NCI-H187 treated with DMSO at 0.1 percent for 48 hours (cell line): ENCODE measurements around the gene CD37.
A peak's percentile ranks its signal among the peaks of the same experiment; 100 is the strongest.
"Not testable (repeated sequence)": the region's sequence is repeated elsewhere in the genome, so short reads cannot be mapped to it uniquely, and the experiment has no call there.

Source experiments
- DNase-seq: peaks from one replicate; lab custom pipeline; 2025; lab: John Stamatoyannopoulos, UW

Gene CD37

GRCh38 chr19:49328741-49329140, 6.5 kb upstream of the CD37 start:
- DNase-seq = no peak

DNA sequence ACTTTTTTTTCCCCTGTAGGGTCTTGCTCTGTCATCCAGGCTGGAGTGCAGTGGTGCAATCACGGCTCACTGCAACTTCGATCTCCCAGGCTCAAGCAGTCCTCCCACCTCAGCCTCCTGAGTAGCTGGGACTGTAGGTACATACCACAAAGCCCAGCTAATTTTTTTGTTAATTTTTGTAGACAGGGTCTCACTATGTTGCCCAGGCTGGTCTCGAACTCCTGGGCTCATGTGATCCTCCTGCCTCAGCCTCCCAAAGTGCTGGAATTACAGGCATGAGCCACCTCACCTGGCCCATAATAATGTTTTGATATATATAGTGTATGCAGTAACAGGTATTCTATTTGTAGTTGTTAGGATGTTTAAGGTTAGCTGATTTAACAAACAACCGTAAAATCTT, 4.0 kb upstream of the CD37 start:
- not testable (repeated sequence) for DNase-seq

GRCh38 chr19:49331616-49332055, 3.6 kb upstream of the CD37 start:
- DNase-seq = no peak

GRCh38 chr19:49332691-49333417, 2.4 kb upstream of the CD37 start:
- not testable (repeated sequence) for DNase-seq

GRCh38 chr19:49333418-49333805, 1.8 kb upstream of the CD37 start:
- no peak for DNase-seq

GRCh38 chr19:49333811-49334288, 1.4 kb upstream of the CD37 start:
- DNase-seq = no peak

DNA sequence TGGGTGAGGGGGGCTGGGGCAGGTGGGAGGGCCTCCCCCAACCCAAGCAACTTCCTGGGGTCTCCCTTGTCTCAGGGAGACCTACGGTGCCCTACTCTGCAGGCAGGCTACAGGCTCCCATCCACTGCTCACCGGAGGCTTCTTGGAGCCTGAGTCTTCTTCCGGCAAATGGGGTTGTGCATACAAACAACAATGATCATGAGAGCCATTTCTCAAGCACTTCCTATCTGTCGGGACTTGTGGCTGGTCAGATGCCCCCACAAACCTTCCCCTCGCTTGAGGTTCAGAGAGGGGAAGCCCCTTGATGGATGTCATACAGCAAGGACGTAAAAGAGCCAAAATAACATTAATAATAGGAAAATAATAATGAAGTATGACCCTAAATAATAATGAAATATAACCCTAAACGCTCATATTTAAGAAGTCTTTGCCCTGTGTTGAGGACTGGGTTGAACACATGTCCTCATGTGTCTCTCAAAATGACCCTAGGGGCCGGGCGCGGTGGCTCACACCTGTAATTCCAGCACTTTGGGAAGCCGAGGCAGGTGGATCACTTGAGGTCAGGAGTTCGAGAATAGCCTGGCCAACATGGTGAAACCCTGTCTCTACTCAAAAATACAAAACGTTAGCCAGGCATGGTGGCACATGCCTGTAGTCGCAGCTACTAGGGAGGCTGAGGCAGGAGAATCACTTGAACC, 727 bp downstream of the CD37 start:
- no peak for DNase-seq

DNA sequence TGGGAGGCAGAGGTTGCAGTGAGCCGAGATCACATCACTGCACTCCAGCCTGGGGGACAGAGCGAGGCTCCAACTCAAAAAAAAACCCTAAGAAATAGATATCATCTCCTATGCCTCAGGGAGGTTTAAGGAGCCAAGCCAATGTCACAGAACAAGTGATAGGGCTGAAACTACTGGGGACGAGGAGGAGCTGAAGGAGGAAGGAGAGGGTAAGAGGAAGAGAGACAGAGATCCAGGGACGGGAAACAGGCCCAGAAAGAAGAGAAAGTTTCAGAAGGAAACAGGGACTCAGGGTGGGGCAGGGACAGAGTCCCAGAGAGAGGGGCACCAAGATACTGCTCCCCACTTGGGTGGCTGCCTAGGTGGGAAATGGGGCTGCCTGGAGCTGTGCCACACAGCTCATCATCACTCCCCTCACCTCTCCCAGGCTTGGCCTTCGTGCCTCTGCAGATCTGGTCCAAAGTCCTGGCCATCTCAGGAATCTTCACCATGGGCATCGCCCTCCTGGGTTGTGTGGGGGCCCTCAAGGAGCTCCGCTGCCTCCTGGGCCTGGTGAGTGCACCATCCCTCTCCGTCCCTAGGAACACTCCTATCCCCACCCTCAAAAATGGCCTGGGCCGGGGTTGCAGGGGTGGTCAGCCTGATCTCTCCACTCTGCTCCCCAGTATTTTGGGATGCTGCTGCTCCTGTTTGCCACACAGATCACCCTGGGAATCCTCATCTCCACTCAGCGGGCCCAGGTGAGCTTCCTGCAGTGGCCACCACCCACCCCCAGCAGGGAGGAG, 1.5 kb downstream of the CD37 start:
- DNase-seq = no peak

GRCh38 chr19:49337267-49338022, 2.2 kb downstream of the CD37 start:
- DNase-seq = no peak

GRCh38 chr19:49338023-49338677, 2.9 kb downstream of the CD37 start:
- DNase-seq = no peak

DNA sequence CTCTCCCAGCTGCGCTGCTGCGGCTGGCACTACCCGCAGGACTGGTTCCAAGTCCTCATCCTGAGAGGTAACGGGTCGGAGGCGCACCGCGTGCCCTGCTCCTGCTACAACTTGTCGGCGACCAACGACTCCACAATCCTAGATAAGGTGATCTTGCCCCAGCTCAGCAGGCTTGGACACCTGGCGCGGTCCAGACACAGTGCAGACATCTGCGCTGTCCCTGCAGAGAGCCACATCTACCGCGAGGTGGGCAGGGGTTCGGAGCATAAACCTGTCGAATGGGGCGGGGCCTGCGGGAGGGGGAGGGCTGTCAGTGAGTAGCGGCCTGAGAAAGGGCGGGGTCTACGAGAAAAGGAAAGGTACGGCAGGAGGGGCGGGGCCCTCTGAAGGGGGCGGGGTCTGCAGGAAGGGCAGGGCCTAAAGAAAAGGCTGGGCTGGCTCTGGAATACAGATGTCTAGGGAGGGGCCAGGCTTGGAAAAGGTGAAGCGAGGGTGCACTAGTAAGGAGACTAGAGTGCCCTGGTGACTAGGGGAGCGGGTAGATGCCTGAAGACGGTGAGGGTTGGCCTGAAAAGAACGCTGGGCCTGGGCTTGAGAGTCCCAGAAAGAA, 3.6 kb downstream of the CD37 start:
- peak; percentile 58 for DNase-seq

- DNase-seq = peak; percentile 65
Measured at GRCh38 chr19:49339301-49340068, 4.3 kb downstream of the CD37 start.

DNA sequence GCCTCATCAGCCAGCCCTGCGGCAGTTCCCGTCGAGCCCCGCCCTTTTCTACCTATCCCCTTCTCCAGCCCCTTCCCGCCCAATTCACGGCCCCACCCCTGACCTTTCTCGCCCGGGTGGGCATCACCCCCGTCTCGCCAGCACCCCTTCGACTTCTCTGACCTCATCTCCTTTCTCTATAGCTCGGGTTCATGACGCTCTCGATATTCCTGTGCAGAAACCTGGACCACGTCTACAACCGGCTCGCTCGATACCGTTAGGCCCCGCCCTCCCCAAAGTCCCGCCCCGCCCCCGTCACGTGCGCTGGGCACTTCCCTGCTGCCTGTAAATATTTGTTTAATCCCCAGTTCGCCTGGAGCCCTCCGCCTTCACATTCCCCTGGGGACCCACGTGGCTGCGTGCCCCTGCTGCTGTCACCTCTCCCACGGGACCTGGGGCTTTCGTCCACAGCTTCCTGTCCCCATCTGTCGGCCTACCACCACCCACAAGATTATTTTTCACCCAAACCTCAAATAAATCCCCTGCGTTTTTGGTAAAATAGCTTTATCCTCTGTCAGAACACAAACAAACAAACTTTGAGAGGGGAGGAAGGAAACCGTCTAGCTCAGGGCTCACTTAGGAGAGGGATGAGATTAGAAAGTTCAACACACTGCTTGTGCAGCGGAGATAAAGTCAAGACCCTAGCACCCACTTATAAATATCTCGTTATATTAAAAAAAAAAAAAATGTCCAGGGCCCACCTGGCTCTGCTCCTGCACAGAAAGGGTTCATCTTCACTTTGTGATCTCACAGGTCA, 5.1 kb downstream of the CD37 start:
- peak; percentile 35 for DNase-seq

- no peak for DNase-seq
Measured at GRCh38 chr19:49340865-49341718, 5.9 kb downstream of the CD37 start.

DNA sequence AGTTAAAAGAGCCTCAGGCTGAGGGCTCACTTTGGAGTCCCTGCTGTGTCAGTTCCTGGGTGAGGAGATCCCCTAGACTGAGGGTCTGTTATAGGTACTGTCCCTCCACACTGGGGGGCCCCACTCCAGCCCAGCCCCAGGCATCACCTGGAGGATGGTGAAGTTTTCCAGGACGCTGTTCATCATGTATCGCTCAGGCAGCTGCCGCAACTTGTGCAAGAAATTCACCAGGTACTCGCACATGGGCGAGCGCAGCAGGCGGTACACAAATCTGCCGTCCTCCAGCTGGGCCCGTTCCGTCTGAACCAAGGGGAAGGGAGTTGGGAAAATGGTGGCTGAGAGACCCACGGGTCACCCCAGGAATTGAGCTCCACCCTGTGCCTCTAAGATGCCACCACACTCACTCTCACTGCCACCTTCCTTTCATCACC, 7.1 kb downstream of the CD37 start:
- DNase-seq = no peak

GRCh38 chr19:49343123-49343522, 7.9 kb downstream of the CD37 start:
- DNase-seq = no peak

DNA sequence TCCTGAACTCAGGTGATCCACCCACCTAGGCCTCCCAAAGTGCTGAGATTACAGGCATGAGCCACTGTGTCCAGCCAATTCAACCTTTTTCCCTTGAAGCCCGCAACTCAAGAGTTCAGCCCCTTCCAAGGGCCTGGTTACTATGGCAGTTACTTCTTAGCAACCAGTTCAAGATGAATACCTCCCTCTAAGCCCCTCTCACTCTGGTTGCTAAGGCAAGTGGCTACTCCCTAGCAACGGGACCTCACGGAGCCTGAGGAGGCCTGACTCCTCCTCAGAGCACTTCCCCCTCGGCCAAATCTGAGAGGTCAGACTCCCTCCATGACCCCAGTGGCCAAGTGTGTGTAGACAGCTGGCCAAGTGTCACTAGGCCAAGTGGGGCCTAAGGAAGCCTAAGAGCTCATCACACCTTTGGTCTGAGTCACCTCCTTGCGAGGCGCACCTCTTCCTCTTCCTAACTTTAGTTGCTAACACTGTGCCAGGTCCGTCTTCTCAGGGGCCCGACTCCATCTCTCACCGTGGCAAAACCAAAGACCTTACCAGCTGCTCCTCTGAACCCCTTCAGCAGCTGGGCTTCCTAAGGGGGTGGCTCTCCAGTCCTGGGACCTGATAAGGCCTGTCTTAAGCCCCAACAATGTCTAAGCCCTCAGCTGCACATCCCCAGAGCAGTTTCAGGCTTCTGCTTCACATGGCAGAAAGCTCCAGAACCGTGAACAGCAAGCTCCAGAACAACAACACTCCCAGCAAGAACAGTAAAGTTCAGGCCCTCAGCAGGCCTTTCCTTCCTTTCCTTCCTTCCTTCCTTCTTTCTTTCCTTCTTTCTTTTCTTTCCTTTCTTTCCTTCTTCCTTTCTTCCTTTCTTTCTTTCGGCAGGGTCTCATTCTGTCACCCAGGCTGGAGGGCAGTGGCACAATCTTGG, 9.6 kb downstream of the CD37 start:
- no peak for DNase-seq
